GM18517 (cell line): ENCODE results near the gene CCDC195.
"Not testable (repeated sequence)": the region's sequence is repeated elsewhere in the genome, so short reads cannot be mapped to it uniquely, and the experiment has no call there.

ENCODE experiments used
- ATAC-seq: cut with Tn5 transposase; IDR thresholded peaks from one replicate; pipeline ENCODE4 v1.9.1; 2021; ENCODE audit warnings: mild to moderate bottlenecking, moderate library complexity; ENCODE audit not compliant: unreplicated experiment

Gene CCDC195

GRCh38 chr2:224691563-224691962 lies 24.6 kb downstream of the CCDC195 start:
- no peak for ATAC-seq

GRCh38 chr2:224690868-224691267 lies 25.3 kb downstream of the CCDC195 start:
- ATAC-seq: no peak

GRCh38 chr2:224689539-224689938 lies 26.6 kb downstream of the CCDC195 start:
- no peak for ATAC-seq

GRCh38 chr2:224688997-224689396 lies 27.2 kb downstream of the CCDC195 start:
- no peak for ATAC-seq

- no peak for ATAC-seq
These were observed 29.0 kb downstream of the CCDC195 start for GRCh38 chr2:224687156-224687555.

- ATAC-seq: no peak
These were observed 31.0 kb downstream of the CCDC195 start for GRCh38 chr2:224685121-224685520.

GRCh38 chr2:224682134-224682533 lies 34.0 kb downstream of the CCDC195 start:
- ATAC-seq: no peak

GRCh38 chr2:224671731-224672130 lies 44.4 kb downstream of the CCDC195 start:
- no peak for ATAC-seq

GRCh38 chr2:224670203-224670602 lies 46.0 kb downstream of the CCDC195 start:
- no peak for ATAC-seq

GRCh38 chr2:224669449-224669848 lies 46.7 kb downstream of the CCDC195 start:
- no peak for ATAC-seq

- ATAC-seq: no peak
These were observed 47.8 kb downstream of the CCDC195 start for GRCh38 chr2:224668123-224668909.

- peak; percentile 98 for ATAC-seq
These were observed 49.1 kb downstream of the CCDC195 start for GRCh38 chr2:224666951-224667553.

- ATAC-seq: not testable (repeated sequence)
These were observed 52.8 kb downstream of the CCDC195 start for GRCh38 chr2:224663322-224663721.

GRCh38 chr2:224661708-224662107 lies 54.5 kb downstream of the CCDC195 start:
- ATAC-seq: not testable (repeated sequence)

- ATAC-seq: no peak
These were observed 56.5 kb downstream of the CCDC195 start for GRCh38 chr2:224659714-224660113.

- no peak for ATAC-seq
These were observed 57.3 kb downstream of the CCDC195 start for GRCh38 chr2:224658780-224659405.

- ATAC-seq: no peak
These were observed 58.8 kb downstream of the CCDC195 start for GRCh38 chr2:224657349-224657748.

- ATAC-seq: no peak
These were observed 61.1 kb downstream of the CCDC195 start for GRCh38 chr2:224655006-224655537.
